ENCODE results near the gene HEXIM2. TPM values are rescaled to one million over a fixed set of nuclear protein-coding genes. Genes with fewer than 3 reads are reported as not detected.

Gene HEXIM2
- polyA plus RNA-seq, 3 donors, result 2.5 to 3.0 (median 2.9) TPM

- intact Hi-C loops (cut with micrococcal nuclease), result loop anchor here (5.0 to 10.0 kb wide), 3 partner anchors 34 to 357 kb away; no protein-coding TSS in a partner anchor
- H3K36me3 ChIP-seq (replicated peaks in 1 of 2; ENCODE audit: control insufficient read depth in 1 of 2, insufficient read depth in 2 of 2, low read length in 2 of 2), result no peaks in the 10 kb centered on the region
- H3K4me3 ChIP-seq (replicated peaks in 1 of 3; ENCODE audit: low read depth in 2 of 3, low read length in 3 of 3), result peak overlapping the region; percentile 56 to 98 (median 64)
- Mint-ChIP-seq H3K9me3 (no peaks in the 10 kb centered on the region), H3K27me3 (ENCODE audit: low read depth in 3 of 3) (peaks cover 7 to 16% (median 12%) of the 10 kb centered on the region in 3 donors), H3K36me3 (no peaks in the 10 kb centered on the region), H3K4me3 (peak overlapping the region; percentile 75 to 78), H3K4me1 (peaks cover 29% of the 10 kb centered on the region), H3K27ac (peak overlapping the region in 1 of 7 donors; percentile 75)
- 8% methylated on average over 45 of the region's 46 CpGs for WGBS (ENCODE audit: insufficient coverage)
- H3K9me3 ChIP-seq (replicated peaks in 1 of 2; ENCODE audit: control insufficient read depth in 1 of 2, insufficient read depth in 1 of 2, low read length in 2 of 2), result no peaks in the 10 kb centered on the region
- H4K20me1 ChIP-seq (ENCODE audit: insufficient read depth, low read length), result no peaks in the 10 kb centered on the region
- H3K79me2 ChIP-seq (ENCODE audit: insufficient read depth, low read length), result peaks cover 5% of the 10 kb centered on the region
- peaks cover 20 to 30% of the 10 kb centered on the region in 2 donors for H3K4me1 ChIP-seq (ENCODE audit: control insufficient read depth in 1 of 2, insufficient read depth in 2 of 2, low read length in 2 of 2)
- H3K4me2 ChIP-seq (replicated peaks; ENCODE audit: extremely low read depth, low read length, poor library complexity, severe bottlenecking), result peak overlapping the region; percentile 98
- TF ChIP-seq, protein P1, sequence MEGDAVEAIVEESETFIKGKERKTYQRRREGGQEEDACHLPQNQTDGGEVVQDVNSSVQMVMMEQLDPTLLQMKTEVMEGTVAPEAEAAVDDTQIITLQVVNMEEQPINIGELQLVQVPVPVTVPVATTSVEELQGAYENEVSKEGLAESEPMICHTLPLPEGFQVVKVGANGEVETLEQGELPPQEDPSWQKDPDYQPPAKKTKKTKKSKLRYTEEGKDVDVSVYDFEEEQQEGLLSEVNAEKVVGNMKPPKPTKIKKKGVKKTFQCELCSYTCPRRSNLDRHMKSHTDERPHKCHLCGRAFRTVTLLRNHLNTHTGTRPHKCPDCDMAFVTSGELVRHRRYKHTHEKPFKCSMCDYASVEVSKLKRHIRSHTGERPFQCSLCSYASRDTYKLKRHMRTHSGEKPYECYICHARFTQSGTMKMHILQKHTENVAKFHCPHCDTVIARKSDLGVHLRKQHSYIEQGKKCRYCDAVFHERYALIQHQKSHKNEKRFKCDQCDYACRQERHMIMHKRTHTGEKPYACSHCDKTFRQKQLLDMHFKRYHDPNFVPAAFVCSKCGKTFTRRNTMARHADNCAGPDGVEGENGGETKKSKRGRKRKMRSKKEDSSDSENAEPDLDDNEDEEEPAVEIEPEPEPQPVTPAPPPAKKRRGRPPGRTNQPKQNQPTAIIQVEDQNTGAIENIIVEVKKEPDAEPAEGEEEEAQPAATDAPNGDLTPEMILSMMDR (IDR thresholded peaks at IDR 0.05), result peak; percentile 100
- H3K27me3 ChIP-seq (ENCODE audit: control insufficient read depth in 2 of 2, insufficient read depth in 2 of 2, low read length in 2 of 2), result peaks cover 0 to 8% of the 10 kb centered on the region in 2 donors
- peak in 2 of 3 donors; percentile 16 to 41 for DNase-seq
- H2AFZ ChIP-seq (ENCODE audit: insufficient read depth, low read depth, low read length, poor library complexity, severe bottlenecking), result peak overlapping the region; percentile 99
- H3K9ac ChIP-seq (ENCODE audit: insufficient read depth, low read length, poor library complexity, severe bottlenecking), result peak overlapping the region; percentile 53
- no peak overlapping the region for H3K27ac ChIP-seq (ENCODE audit: low read depth in 1 of 2, low read length in 2 of 2)
Observed at GRCh38 chr17:45131616-45132319, 29.9 kb upstream of the HEXIM2 start.

DNA sequence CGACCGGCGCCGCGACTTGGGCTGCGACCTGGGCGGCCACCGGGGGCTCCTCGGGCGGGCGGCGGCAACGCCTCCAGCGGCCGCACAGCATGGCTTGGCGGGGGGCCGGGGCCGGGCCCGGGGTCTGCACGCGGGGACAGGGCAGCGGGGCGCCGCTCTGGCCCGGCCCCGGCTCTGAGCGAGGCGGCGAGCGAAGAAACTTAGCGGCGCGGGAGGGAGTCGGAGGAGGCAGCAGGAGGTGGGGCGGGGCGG, 29.4 kb upstream of the HEXIM2 start, which contains the start of gene PLCD3:
PLCD3 (minus strand) TSS at position 196 of the 252 bp plus-strand sequence; CDS start at position 91, 105 bp downstream.
- H4K20me1 ChIP-seq (ENCODE audit: insufficient read depth, low read length), result no peaks in the 10 kb centered on the region
- peak within 1 kb of the TSS; percentile 75 for H3K9ac ChIP-seq (ENCODE audit: insufficient read depth, low read length, poor library complexity, severe bottlenecking)
- H3K4me1 ChIP-seq (ENCODE audit: control insufficient read depth in 1 of 2, insufficient read depth in 2 of 2, low read length in 2 of 2), result peaks cover 20 to 31% of the 10 kb centered on the region in 2 donors
- TF ChIP-seq, protein P1 (IDR thresholded peaks at IDR 0.05), result no peak
- Mint-ChIP-seq H3K9me3 (no peaks in the 10 kb centered on the region), H3K4me3 (peak within 1 kb of the TSS; percentile 89 to 93), H3K27me3 (ENCODE audit: low read depth in 3 of 3) (peaks cover 7 to 16% (median 12%) of the 10 kb centered on the region in 3 donors), H3K36me3 (no peaks in the 10 kb centered on the region), H3K4me1 (peaks cover 27% of the 10 kb centered on the region), H3K27ac (peak within 1 kb of the TSS; percentile 63 to 90 (median 82))
- intact Hi-C loops (cut with micrococcal nuclease), result loop anchor here (5.0 to 10.0 kb wide), 3 partner anchors 35 to 357 kb away; no protein-coding TSS in a partner anchor
- no peak for DNase-seq
- no peaks in the 10 kb centered on the region for H3K36me3 ChIP-seq (replicated peaks in 1 of 2; ENCODE audit: control insufficient read depth in 1 of 2, insufficient read depth in 2 of 2, low read length in 2 of 2)
- H3K4me3 ChIP-seq (replicated peaks in 1 of 3; ENCODE audit: low read depth in 2 of 3, low read length in 3 of 3), result peak within 1 kb of the TSS; percentile 73 to 98 (median 95)
- peaks cover 5% of the 10 kb centered on the region for H3K79me2 ChIP-seq (ENCODE audit: insufficient read depth, low read length)
- peaks cover 0 to 8% of the 10 kb centered on the region in 2 donors for H3K27me3 ChIP-seq (ENCODE audit: control insufficient read depth in 2 of 2, insufficient read depth in 2 of 2, low read length in 2 of 2)
- WGBS (ENCODE audit: insufficient coverage), result under 1% methylated on average over 21 of the region's 36 CpGs
- H3K27ac ChIP-seq (ENCODE audit: low read depth in 1 of 2, low read length in 2 of 2), result peak within 1 kb of the TSS; percentile 61 to 75
- peak within 1 kb of the TSS; percentile 99 for H2AFZ ChIP-seq (ENCODE audit: insufficient read depth, low read depth, low read length, poor library complexity, severe bottlenecking)
- peak within 1 kb of the TSS; percentile 98 for H3K4me2 ChIP-seq (replicated peaks; ENCODE audit: extremely low read depth, low read length, poor library complexity, severe bottlenecking)
- H3K9me3 ChIP-seq (replicated peaks in 1 of 2; ENCODE audit: control insufficient read depth in 1 of 2, insufficient read depth in 1 of 2, low read length in 2 of 2), result no peaks in the 10 kb centered on the region
